Kidney tubule cell (primary cell): ENCODE measurements around the gene DDX11.
"Not testable (repeated sequence)": the region's sequence is repeated elsewhere in the genome, so short reads cannot be mapped to it uniquely, and the experiment has no call there.

Experiments used
- DNase-seq: peaks from one replicate; pipeline ENCODE4 v3.0.0-alpha.2; 2018; ENCODE audit warnings: low spot score

The DDX11 gene

DNA sequence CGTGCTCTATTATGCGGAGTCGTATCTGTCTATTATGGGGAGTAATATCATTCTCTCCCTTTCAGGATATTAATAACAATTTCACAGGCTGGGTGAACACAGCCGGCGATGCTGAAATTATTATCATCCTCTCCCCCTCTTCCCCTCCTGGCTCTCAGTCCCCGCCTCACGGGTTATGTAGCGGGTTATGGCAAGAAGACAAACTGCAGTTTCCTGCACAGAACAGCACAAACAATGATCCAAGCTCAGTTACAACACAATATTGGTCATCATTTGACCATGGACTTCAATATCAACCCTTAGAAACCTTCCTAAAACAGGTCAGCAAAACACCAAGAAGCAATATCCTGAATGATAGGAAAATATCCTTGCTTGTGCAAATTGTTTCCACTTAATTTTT, 50.5 kb downstream of the DDX11 start:
- not testable (repeated sequence) for DNase-seq

DNA sequence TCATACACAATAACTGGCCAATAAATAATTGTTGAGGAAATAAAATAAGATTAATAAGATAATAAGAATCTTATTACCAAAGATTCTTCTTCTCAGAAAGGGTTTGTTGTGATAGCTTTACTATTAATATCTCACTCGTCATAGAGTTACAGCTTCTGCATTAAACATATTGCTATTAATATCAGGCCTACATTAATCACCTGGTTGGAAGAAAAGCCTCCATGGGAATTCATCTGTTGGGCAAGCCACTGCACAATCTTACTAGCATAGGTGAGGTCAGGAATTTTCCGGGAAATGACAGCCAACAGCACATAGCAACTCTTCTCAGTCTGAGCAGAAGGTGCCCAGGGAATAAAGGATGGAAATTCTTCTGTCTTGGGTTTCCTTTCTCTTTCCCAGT, 51.5 kb downstream of the DDX11 start:
- not testable (repeated sequence) for DNase-seq

DNA sequence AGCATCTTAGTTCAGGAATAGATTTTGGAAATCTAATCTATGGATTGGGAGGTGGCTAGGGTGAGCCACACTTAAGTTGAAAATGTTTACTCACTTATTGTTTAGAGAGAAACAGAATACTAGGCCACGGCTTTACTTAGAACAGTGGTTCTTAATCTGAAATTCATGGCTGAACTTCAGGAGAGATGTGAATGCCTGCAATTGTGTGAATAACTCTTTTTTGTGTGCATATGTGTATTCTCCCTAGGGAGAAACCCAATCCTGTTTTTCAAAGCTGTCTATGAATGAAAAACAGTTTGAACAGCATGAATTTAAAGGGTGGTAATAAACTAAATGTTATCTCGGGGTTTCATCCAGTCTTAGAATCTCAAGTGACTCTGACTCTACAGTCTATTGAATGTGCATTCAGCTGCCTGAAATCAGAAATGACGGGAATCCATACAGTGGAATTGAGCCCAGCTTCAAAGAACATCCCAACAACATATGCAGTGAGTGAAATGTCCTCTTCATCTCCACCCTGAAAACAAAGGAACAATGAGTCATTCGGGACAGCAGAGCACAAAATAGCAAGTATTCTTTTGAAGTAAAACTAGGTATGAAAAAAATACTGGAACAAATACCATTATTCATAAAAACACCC, 53.7 kb downstream of the DDX11 start:
- not testable (repeated sequence) for DNase-seq

DNA sequence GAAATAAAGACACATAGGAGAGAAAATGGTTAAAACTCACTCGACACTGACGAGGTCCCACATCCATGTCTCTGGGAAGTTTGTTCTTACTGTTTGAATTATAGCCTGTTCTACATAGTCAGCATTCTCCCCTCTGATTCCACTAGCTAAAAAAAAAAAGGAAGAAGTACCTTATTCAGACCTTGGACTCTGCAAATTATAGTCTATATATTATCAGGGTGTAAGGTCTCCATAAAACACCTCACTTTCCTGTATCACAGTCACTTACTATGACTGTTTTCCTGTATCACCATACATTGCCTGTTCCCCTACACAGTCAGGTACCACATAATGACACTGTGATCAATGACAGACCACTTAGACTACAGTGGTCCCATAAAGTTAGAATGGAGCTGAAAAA, 62.9 kb downstream of the DDX11 start:
- not testable (repeated sequence) for DNase-seq

DNA sequence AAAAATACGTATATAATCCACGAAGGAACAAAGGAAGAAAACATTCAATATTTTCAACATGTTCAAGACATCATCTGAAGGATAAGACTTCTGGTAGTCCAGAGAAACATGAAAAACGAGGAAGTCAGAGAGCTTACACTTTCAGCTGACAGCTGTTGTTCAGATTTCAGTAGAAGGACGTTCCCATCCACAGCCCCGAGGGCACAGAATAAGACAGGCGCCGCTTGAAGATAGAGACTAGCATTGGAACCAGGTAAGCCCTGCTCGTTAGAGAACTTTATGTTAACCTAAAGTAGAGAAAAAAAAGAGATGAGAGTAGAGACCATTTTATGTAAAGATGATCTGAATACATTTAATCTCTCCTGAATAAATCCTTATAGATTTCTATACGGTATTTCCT, 71.1 kb downstream of the DDX11 start:
- not testable (repeated sequence) for DNase-seq

DNA sequence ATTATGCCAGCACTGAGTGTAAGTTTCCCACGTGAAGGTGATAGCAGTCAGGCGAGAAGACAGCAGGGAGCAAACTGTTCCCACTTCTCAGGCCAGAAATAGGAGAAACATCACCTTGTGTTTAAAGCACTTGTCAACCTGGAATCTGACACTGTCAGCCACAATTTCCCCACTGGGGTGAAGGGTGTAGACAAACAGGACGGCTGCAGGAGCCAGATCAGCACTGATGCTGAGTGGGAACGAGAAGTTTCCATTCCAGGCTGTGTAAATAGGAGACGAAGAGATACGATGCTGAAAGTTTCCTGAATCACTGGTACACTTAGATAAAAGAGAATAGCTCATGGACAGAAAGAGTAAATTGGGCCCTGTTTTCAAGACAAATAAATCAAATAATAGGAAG, 71.6 kb downstream of the DDX11 start:
- not testable (repeated sequence) for DNase-seq

DNA sequence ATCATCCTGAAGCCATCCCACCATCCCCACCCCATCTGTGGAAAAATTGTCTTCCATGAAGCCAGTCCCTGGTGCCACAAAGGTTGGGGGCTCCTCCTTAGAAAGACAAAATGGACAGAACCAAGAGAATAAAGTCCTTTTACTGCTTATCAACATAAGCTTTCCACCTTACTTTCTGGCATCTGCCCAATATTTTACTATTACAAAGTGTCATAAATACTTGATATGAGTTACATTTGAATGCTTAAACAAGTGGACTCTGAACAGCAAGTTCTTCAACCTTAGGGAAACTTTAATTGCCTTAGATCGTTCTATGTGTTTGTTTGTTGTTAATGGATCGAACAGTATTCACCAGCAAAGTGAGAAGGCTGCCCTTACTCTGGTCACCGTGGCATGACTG, 73.8 kb downstream of the DDX11 start:
- not testable (repeated sequence) for DNase-seq

DNA sequence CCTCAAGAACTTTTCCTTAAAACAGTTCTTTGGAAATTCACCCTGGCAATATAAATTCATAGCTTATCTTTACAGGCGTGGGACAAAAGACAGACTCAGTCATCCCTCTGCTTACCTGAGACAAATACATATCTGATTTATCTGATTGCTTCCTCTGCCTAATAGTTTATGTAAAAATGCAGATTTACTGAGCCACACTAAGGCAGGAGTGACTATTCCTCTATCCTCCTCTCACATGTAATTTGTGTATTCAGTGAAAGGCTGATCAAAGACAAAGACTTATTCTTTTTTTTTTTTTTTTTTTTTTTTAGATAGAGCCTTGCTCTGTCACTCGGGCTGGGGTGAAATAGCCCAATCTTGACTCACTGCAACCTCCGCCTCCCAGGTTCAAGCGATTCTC, 77.1 kb downstream of the DDX11 start:
- DNase-seq = not testable (repeated sequence)
